Stomach smooth muscle (tissue), 2 donors: ENCODE data around the gene LMTK3.
A peak's percentile ranks its signal among the peaks of the same experiment; 100 is the strongest.

Experiments used
- H3K27ac ChIP-seq: one replicate; pipeline ENCODE4 v1.7.0; 2013; ENCODE audit warnings: mild to moderate bottlenecking, low read length, inconsistent platforms
- H3K27me3 ChIP-seq, 2 donors: one replicate each; pipeline ENCODE4 v1.7.0; 2013; ENCODE audit warnings: low read length in 2 of 2; ENCODE audit not compliant: insufficient read depth in 2 of 2, control insufficient read depth in 1 of 2
- H3K36me3 ChIP-seq, 2 donors: one replicate each; pipeline ENCODE4 v1.7.0; 2013; ENCODE audit warnings: low read length in 2 of 2; ENCODE audit not compliant: control insufficient read depth in 2 of 2, insufficient read depth in 2 of 2
- H3K4me1 ChIP-seq: one replicate; pipeline ENCODE4 v1.7.0; 2013; ENCODE audit warnings: low read length; ENCODE audit not compliant: control insufficient read depth, insufficient read depth
- H3K4me3 ChIP-seq, 2 donors: one replicate each; pipeline ENCODE4 v1.7.0; 2013; ENCODE audit warnings: low read length in 2 of 2
- H3K9ac ChIP-seq, 2 donors: one replicate each; pipeline ENCODE4 v1.7.0; 2013; ENCODE audit warnings: low read length in 2 of 2, mild to moderate bottlenecking in 1 of 2
- H3K9me3 ChIP-seq, 2 donors: one replicate each; pipeline ENCODE4 v1.7.0; 2013; ENCODE audit warnings: low read length in 2 of 2; ENCODE audit not compliant: control insufficient read depth in 2 of 2
- donor health status: healthy.
- donor health status: Pancreatic carcinoma.

Gene LMTK3

DNA sequence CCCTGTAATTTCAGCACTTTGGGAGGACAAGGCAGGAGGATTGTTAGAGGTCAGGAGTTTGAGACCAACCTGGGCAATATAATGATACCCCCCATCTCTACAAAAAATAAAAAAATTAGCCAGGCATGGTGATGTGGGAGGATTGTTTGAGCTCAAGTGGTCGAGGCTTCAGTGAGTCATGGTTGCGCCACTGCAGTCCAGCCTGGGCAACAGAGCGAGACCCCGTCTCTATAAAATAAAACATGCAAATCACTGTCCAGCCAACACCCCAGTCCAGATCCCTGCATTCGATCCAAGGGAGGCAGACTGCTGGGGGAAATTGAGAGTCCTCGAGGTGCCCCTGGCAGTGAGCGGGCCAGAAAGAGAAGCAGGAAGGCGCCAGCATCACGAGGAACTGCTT is 35.5 kb downstream of the LMTK3 start:
- Histone ChIP-seq H3K9me3 (no peaks in the 10 kb centered on the region), H3K27ac (no peak overlapping the region), H3K36me3 (peaks cover 52 to 53% of the 10 kb centered on the region in 2 donors), H3K9ac (no peak overlapping the region), H3K27me3 (no peaks in the 10 kb centered on the region), H3K4me1 (peaks cover 14% of the 10 kb centered on the region), H3K4me3 (no peak overlapping the region)

DNA sequence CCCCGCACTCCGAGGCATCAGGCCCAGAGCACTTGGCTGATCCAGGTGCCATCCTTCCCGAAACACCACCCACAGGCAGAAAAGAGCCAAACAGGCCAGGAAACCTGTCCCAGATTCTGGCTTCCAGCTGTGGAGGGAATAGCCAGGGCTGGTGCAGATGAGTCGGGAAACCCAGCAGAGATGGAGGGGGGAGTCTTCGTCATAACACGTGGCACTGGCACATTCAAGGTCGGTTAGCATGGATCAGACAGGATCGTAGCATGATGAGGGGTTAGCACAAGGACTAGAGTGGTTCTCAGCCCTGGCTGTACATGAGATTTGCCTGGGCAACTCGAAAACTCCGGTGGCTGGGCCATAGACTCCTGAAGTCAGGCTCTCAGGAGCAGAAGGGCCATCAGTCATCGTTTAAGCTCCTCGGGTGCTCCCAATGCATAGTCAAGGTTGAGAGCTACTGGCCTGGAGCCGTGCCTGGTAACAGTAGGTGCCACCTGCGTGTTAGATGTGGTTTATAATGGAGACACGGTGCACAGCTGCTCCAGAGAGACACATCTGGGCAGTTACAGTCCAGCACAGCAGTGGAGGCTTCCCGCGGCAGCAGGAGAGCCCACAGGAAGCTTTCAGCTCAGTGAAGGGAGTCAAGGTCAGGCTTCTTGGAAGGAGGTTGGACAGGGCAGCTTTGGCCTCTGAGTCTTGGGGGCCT is 36.1 kb downstream of the LMTK3 start:
- H3K9ac ChIP-seq = no peak overlapping the region
- no peaks in the 10 kb centered on the region for H3K9me3 ChIP-seq
- no peak overlapping the region for H3K27ac ChIP-seq
- no peak overlapping the region for H3K4me3 ChIP-seq
- H3K36me3 ChIP-seq = peaks cover 58% of the 10 kb centered on the region in 2 donors
- H3K4me1 ChIP-seq = peaks cover 11% of the 10 kb centered on the region
- no peaks in the 10 kb centered on the region for H3K27me3 ChIP-seq

DNA sequence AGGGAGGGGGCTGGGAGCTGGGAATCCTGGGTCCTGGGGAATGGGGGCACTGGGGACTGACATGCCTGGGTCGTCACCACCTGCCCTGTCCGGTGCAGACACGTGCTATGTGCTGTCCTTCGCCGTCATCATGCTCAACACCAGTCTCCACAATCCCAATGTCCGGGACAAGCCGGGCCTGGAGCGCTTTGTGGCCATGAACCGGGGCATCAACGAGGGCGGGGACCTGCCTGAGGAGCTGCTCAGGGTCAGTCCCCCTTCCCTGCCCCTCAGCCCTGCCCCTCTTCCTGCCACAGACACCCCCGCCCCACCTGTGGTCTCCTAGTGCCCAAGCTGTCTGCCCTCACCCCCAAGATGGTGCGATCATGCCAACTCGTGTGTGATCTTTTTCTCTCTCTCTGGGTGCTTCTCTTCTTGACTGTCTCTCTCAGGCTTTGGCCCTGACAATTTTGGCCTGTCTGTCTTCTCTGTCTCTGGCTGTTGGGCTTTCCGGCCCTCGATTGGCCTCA is 37.5 kb downstream of the LMTK3 start:
- Histone ChIP-seq H3K27ac (no peak overlapping the region), H3K9ac (no peak overlapping the region), H3K9me3 (no peaks in the 10 kb centered on the region), H3K36me3 (peaks cover 55 to 60% of the 10 kb centered on the region in 2 donors), H3K4me1 (peaks cover 12% of the 10 kb centered on the region), H3K4me3 (no peak overlapping the region), H3K27me3 (no peaks in the 10 kb centered on the region)

DNA sequence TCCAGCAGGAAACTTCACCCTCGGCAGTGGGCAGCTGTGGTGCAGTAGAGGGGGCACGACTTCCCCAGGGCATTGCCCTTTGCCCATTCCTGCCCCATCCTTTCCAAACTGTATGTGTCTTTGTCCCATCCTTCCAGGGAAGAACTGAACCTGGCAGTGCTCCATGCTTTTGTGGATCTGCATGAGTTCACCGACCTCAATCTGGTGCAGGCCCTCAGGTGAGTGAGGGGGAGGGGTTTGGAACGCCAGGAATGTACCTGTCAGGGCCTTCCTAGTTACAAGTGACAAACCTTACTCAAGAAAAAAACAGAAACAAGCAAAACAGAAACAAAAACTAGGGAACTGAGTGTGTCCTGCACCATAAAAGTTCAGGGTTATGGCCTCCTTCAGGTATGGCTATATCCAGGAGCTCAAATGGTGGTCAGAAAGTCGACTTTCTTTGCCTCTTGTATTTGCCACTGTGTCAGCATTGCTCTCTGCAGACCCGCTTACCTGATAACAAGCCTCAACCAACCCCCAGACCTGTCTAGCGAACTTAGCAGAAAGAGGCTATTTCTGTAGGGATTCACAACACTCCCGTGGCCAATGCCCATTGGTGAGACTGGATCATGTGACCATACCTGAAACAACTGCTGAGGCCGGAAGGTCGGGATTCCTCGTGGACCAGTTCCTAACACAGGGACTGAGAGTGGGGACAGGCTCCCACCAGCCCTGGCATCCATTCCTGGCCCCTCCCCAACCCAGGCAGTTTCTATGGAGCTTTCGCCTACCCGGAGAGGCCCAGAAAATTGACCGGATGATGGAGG is 38.3 kb downstream of the LMTK3 start:
- Histone ChIP-seq H3K36me3 (peaks cover 55 to 60% of the 10 kb centered on the region in 2 donors), H3K4me1 (peaks cover 12% of the 10 kb centered on the region), H3K4me3 (no peak overlapping the region), H3K27ac (no peak overlapping the region), H3K9me3 (no peaks in the 10 kb centered on the region), H3K9ac (no peak overlapping the region), H3K27me3 (no peaks in the 10 kb centered on the region)

DNA sequence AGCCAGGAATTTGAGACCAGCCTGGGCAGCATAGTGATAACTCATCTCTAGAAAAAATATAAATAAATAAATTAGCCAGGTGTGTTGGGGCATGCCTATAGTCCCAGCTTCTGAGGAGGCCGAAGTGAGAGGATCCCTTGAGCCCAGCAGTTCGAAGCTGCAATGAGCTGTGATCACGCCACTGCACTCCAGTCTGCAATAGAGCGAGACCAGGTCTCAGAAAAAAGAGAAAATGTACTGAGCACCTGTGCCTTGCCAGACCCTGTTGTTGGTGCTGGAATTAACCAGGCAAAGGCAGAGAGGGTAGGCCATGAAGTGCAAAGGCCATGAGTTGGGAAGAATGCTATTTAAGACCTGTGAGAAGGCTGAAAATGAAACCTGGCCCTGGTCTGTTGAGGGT is 39.8 kb downstream of the LMTK3 start:
- Histone ChIP-seq H3K36me3 (peaks cover 52 to 53% of the 10 kb centered on the region in 2 donors), H3K27me3 (no peaks in the 10 kb centered on the region), H3K4me1 (peaks cover 16% of the 10 kb centered on the region), H3K9ac (no peak overlapping the region), H3K27ac (no peak overlapping the region), H3K4me3 (no peak overlapping the region), H3K9me3 (no peaks in the 10 kb centered on the region)

DNA sequence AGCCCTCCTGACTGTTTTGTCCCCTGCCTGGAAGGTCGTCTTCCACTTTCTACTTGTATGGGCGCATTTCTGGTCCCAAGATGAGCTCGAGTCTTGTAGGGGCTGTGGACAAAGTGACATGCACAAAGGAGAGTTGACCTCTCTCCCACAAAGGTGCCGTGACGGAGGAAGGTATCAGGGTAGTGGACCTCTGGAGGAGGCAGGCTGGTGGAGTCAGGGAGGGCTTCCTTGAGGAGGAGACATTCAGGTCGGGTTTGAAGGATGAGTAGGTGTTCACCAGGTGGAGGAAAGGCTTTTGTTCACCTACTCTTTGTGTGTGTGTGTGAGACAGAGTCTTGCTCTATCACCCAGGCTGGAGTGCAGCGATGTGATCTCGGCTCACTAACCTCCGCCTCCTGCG is 40.8 kb downstream of the LMTK3 start:
- peaks cover 45 to 47% of the 10 kb centered on the region in 2 donors for H3K36me3 ChIP-seq
- no peaks in the 10 kb centered on the region for H3K27me3 ChIP-seq
- H3K9ac ChIP-seq = no peak overlapping the region
- H3K4me3 ChIP-seq = peak overlapping the region; percentile 85 to 87
- peaks cover 16% of the 10 kb centered on the region for H3K4me1 ChIP-seq
- H3K27ac ChIP-seq = no peak overlapping the region
- H3K9me3 ChIP-seq = no peaks in the 10 kb centered on the region

DNA sequence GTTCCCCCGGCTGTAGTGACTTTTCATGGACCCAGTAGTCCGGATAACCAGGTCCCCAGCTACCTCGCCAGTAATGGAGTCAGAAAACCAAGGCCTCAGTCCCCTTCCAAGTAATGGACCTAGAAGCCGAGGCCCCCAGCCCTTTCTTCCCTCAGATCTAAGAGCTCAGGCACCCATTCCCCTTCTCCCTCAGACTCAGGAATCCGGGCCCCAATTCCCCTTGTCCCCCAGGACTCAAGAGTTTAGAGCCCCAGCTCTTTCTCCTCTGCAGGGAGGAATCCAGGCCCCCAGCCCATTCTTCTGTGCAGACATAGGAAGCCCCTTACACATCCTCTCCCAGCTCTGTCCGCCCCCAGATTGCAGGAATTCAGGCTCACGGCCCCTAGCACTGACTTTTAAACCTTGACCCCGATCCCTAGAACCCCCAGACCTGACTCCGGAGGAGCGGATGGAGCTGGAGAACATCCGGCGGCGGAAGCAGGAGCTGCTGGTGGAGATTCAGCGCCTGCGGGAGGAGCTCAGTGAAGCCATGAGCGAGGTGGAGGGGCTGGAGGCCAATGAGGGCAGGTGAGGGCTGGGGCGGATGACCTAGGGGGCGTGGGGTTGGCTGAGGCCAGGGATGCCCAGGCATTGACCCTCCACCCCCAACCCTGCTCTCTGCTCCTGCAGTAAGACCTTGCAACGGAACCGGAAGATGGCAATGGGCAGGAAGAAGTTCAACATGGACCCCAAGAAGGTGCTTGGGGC is 41.5 kb downstream of the LMTK3 start:
- H3K27ac ChIP-seq = peak overlapping the region; percentile 94
- H3K27me3 ChIP-seq = no peaks in the 10 kb centered on the region
- peaks cover 16% of the 10 kb centered on the region for H3K4me1 ChIP-seq
- H3K4me3 ChIP-seq = peak overlapping the region; percentile 85 to 87
- no peaks in the 10 kb centered on the region for H3K9me3 ChIP-seq
- peaks cover 38 to 40% of the 10 kb centered on the region in 2 donors for H3K36me3 ChIP-seq
- H3K9ac ChIP-seq = peak overlapping the region; percentile 72 to 87

DNA sequence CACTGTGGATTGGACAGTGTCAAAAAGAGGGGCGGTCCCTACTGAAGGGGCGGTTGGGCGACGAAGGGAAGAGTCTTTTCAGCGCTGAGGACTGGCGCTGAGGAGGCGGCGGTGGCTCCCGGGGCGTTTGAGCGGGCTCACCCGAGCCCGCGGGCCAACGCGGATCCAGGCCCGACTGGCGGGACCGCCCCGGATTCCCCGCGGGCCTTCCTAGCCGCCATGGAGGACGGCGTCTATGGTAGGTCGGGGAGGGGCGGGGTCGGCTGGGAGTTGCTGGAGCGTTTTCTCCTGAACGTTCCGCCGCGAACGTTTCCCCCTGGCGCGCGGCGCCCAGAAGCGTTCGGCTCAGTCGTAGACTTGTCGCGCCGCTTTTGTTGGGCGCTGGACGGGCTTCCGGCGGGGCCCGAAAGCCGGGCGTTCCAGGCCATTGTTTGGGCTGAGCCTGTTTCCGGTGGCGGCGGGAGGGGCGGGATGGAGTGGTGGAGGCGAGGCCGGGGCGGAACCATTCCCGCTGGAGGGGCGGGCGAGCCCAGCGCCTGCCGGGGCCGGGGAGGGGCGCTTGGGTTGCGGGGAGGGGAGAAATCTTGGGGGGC is 42.2 kb downstream of the LMTK3 start, which contains the start of gene CYTH2:
TSS of gene CYTH2 (plus strand) at position 81 of the 593 bp plus-strand sequence. CDS start at position 220, 139 bp downstream.
- no peaks in the 10 kb centered on the region for H3K27me3 ChIP-seq
- H3K9me3 ChIP-seq = no peaks in the 10 kb centered on the region
- H3K4me3 ChIP-seq = peak within 1 kb of the TSS; percentile 85 to 87
- peak within 1 kb of the TSS; percentile 87 to 90 for H3K9ac ChIP-seq
- H3K36me3 ChIP-seq = peaks cover 30 to 33% of the 10 kb centered on the region in 2 donors
- H3K27ac ChIP-seq = peak within 1 kb of the TSS; percentile 94
- peaks cover 16% of the 10 kb centered on the region for H3K4me1 ChIP-seq

DNA sequence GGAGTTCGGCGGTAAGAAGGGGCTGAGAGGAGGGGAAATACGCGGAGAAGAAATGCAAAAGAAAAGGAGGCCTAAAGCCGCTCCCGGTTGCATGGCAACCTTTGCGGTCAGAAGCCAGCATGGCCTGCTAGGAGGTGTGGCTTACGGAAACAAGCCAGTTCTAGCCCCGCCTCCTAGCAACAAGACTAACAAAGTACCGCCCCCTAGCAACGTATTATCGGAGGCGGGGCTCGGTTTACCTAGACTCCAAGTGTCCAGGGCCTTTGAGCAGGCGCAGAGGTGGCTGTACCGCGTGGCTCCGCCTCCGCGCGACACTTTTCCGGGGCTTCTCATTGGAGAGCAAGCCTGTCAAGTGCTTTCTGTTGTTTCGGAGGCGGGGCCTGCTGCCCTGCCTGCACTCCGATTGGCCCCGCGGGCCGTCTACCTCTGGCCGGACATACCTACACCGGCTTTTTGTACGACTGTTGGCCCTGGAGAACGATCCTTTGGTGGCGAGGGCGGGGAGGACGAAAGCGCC is 42.8 kb downstream of the LMTK3 start:
- H3K27ac ChIP-seq = peak overlapping the region; percentile 94
- H3K36me3 ChIP-seq = peaks cover 28 to 29% of the 10 kb centered on the region in 2 donors
- peak overlapping the region; percentile 85 to 87 for H3K4me3 ChIP-seq
- H3K9ac ChIP-seq = peak overlapping the region; percentile 87 to 90
- peaks cover 16% of the 10 kb centered on the region for H3K4me1 ChIP-seq
- no peaks in the 10 kb centered on the region for H3K9me3 ChIP-seq
- no peaks in the 10 kb centered on the region for H3K27me3 ChIP-seq
